ENCODE measurements around the gene PEX14. TPM values are rescaled to one million over a fixed set of nuclear protein-coding genes. Genes with fewer than 3 reads are reported as not detected.

Gene PEX14
- total and polyA plus RNA-seq, 9 of the 15 experiments (the other 6 are each of a cell fraction or from before 2014, with no cell fraction given): 2.6 to 45.7 (median 22.7) TPM

DNA sequence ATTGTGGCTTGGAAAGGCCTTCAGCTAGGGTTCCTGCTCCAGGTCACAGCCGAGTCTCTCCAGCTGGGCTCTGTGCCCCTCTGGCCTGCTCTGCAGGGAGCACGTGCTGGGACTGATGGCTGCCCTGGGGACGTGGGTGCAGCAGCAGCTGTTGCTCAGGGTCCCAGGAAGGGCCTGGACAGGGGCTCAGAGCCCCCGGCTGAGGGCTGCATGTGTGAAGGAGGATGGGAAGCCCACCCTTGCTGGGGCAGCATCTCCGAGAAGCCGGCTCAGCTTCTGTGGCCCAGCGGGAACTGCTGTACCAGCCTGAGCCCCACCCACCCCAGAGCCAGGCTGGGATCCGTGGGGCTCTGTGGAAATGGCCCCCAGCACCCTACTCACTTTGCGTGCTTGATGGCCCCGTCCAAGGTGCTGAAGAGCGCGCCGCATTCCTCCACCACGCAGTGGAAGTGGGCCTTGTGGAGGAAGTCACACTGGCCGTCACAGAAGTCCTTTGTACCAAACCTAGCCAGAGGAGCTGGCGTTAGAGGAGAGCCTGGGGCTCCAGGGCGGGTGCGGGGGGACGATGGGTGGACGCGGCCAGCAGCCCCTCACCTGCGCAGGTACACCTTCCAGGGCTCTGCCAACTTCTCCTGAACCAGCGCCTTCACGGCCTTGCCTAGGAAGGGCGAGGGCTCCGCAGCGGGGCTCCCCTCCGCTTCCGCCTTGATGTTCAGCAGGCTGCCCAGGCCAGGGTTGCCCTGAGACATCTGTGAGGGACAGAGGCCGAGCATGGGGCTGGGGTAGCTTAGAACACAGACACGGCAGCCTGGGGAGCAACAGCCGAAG is 174.2 kb downstream of the PEX14 start (continued):
- TF ChIP-seq, protein P1, sequence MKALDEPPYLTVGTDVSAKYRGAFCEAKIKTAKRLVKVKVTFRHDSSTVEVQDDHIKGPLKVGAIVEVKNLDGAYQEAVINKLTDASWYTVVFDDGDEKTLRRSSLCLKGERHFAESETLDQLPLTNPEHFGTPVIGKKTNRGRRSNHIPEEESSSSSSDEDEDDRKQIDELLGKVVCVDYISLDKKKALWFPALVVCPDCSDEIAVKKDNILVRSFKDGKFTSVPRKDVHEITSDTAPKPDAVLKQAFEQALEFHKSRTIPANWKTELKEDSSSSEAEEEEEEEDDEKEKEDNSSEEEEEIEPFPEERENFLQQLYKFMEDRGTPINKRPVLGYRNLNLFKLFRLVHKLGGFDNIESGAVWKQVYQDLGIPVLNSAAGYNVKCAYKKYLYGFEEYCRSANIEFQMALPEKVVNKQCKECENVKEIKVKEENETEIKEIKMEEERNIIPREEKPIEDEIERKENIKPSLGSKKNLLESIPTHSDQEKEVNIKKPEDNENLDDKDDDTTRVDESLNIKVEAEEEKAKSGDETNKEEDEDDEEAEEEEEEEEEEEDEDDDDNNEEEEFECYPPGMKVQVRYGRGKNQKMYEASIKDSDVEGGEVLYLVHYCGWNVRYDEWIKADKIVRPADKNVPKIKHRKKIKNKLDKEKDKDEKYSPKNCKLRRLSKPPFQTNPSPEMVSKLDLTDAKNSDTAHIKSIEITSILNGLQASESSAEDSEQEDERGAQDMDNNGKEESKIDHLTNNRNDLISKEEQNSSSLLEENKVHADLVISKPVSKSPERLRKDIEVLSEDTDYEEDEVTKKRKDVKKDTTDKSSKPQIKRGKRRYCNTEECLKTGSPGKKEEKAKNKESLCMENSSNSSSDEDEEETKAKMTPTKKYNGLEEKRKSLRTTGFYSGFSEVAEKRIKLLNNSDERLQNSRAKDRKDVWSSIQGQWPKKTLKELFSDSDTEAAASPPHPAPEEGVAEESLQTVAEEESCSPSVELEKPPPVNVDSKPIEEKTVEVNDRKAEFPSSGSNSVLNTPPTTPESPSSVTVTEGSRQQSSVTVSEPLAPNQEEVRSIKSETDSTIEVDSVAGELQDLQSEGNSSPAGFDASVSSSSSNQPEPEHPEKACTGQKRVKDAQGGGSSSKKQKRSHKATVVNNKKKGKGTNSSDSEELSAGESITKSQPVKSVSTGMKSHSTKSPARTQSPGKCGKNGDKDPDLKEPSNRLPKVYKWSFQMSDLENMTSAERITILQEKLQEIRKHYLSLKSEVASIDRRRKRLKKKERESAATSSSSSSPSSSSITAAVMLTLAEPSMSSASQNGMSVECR (CRISPR knock-in tag; IDR thresholded peaks at IDR 0.05): 0 out of 2 replicates have a peak, but pooled peaks have one; percentile 22
- TF ChIP-seq HDAC2 (IDR thresholded peaks at IDR 0.05) (0 out of 2 replicates have a peak, but pooled peaks have one; percentile 42), ZNF197 (CRISPR knock-in tag; IDR thresholded peaks at IDR 0.05; ENCODE audit: low read depth) (0 out of 2 replicates have a peak, but pooled peaks have one; percentile 44)

DNA sequence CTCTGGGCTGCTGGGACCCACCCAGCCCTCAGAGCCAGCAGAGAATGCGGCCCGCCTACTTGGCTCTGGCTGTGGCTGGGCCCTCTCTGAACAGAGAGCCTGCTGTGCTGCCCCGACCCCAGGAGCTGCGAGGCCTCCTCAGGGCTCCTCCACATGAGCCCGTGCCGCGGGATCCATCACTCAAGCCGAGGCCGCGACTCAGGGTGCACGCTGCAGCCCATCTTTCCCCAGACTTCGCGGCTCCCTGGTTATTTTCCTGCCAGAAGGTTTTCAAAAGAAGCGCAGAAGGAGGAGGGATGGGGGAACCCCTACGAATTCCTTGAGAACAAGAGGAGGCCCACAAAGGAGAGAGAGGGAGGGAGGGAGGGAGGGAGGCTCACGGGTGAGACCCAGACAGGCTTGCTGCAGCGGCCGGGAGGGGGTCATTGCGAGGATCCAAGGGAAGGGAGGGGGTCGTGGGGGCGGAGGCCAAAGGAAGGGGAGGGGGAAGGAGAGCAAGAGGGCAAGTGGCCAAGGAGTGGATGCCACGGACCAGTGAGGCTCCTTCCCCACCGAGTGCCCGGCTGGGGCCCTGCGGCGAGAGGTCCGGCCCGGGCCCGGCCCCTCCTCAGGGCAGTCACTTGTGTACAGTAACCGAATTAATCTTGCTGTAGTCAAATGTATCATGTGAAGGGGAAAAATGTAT is 174.9 kb downstream of the PEX14 start:
- in situ Hi-C loops (cut with MboI): no loop called here
- Histone ChIP-seq H3K9me1 (ENCODE audit: control insufficient read depth, insufficient read depth, low read length) (no peaks in the 10 kb centered on the region), H3K9ac (ENCODE audit: insufficient read depth in 1 of 2, low read depth in 2 of 2, low read length in 2 of 2) (no peak overlapping the region), H3K9me3 (replicated peaks; ENCODE audit: control insufficient read depth, insufficient read depth, low read depth, low read length) (no peaks in the 10 kb centered on the region), H3K79me2 (ENCODE audit: control insufficient read depth, insufficient read depth, low read length) (no peaks in the 10 kb centered on the region), H3K27me3 (ENCODE audit: control insufficient read depth in 2 of 2, insufficient read depth in 2 of 2, low read length in 2 of 2) (peaks cover 29 to 80% of the 10 kb centered on the region in 2 experiments; a peak in 4 of 5 replicates), H4K20me1 (replicated peaks; ENCODE audit: control insufficient read depth, insufficient read depth, low read length) (peaks cover 26% of the 10 kb centered on the region), H3K4me2 (ENCODE audit: insufficient read depth, low read length) (no peak overlapping the region), H3K4me3 (no peak overlapping the region), H2AFZ (ENCODE audit: low read depth, low read length) (no peak overlapping the region), H3K27ac (ENCODE audit: extremely low read depth, low read depth, low read length) (no peak overlapping the region), H3K4me1 (replicated peaks in 1 of 2; ENCODE audit: control insufficient read depth in 2 of 2, insufficient read depth in 2 of 2, low read length in 2 of 2) (peaks cover 0 to 62% of the 10 kb centered on the region in 2 experiments; a peak in 3 of 5 replicates), H3K36me3 (ENCODE audit: control insufficient read depth, insufficient read depth, low read length) (no peaks in the 10 kb centered on the region)
- 30% methylated on average over 23 of the region's 30 CpGs for WGBS (ENCODE audit: insufficient coverage, low coverage, missing lambda C conversion rate)
- intact Hi-C loops (cut with micrococcal nuclease): no loop called here
- ChIA-PET POLR2A (no interaction called here), CTCF (ENCODE audit: low intra/inter-chr PET ratio) (no interaction called here)
- FAIRE-seq (no peak), DNase-seq (ENCODE audit: extremely low read depth in 1 of 4, low spot score in 3 of 4) (no peak), ATAC-seq (no peak)
- BruUV-seq (replicated peaks): no TSS peak
- TF ChIP-seq, protein P2, sequence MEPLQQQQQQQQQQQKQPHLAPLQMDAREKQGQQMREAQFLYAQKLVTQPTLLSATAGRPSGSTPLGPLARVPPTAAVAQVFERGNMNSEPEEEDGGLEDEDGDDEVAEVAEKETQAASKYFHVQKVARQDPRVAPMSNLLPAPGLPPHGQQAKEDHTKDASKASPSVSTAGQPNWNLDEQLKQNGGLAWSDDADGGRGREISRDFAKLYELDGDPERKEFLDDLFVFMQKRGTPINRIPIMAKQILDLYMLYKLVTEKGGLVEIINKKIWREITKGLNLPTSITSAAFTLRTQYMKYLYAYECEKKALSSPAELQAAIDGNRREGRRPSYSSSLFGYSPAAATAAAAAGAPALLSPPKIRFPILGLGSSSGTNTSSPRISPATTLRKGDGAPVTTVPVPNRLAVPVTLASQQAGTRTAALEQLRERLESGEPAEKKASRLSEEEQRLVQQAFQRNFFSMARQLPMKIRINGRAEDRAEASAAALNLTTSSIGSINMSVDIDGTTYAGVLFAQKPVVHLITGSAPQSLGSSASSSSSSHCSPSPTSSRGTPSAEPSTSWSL (CRISPR knock-in tag; IDR thresholded peaks at IDR 0.05; ENCODE audit: borderline replicate concordance): no peak
- TF ChIP-seq CHD4 (IDR thresholded peaks at IDR 0.05; ENCODE audit: insufficient read depth, insufficient replicate concordance, low read depth, low read length, poor library complexity, severe bottlenecking): no peak
- no peak for TF ChIP-seq ZNF76 (CRISPR knock-in tag; IDR thresholded peaks at IDR 0.05; ENCODE audit: borderline replicate concordance)
- no peak for TF ChIP-seq CEBPB (tag; IDR thresholded peaks at IDR 0.05)
- no peak for TF ChIP-seq ZNF175 (CRISPR knock-in tag; IDR thresholded peaks at IDR 0.05; ENCODE audit: low read depth)
- TF ChIP-seq, protein P3, sequence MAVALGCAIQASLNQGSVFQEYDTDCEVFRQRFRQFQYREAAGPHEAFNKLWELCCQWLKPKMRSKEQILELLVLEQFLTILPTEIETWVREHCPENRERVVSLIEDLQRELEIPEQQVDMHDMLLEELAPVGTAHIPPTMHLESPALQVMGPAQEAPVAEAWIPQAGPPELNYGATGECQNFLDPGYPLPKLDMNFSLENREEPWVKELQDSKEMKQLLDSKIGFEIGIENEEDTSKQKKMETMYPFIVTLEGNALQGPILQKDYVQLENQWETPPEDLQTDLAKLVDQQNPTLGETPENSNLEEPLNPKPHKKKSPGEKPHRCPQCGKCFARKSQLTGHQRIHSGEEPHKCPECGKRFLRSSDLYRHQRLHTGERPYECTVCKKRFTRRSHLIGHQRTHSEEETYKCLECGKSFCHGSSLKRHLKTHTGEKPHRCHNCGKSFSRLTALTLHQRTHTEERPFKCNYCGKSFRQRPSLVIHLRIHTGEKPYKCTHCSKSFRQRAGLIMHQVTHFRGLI (CRISPR knock-in tag; IDR thresholded peaks at IDR 0.05): no peak
- TF ChIP-seq RBM14 (IDR thresholded peaks at IDR 0.05; ENCODE audit: borderline replicate concordance, insufficient read depth, low read depth, low read length): no peak
